KMS-11 (cell line): ENCODE measurements around the gene COL9A1.

Experiments
- H2AFZ ChIP-seq: fragments of 200-600 bp; sonication (generic); 2 replicates; pipeline ENCODE4 v1.6.1; 2016; ENCODE audit warnings: antibody characterized with exemption, mixed run types, low read depth
- H3K27ac ChIP-seq: fragments of 200-600 bp; sonication (generic); 2 replicates; pipeline ENCODE4 v1.6.1; 2016; ENCODE audit warnings: mild to moderate bottlenecking, mixed run types
- H3K27me3 ChIP-seq: fragments of 200-600 bp; sonication (generic); 2 replicates; pipeline ENCODE4 v1.6.1; 2017; ENCODE audit warnings: mild to moderate bottlenecking, low read depth, mixed run types, moderate library complexity; ENCODE audit not compliant: insufficient read depth
- H3K36me3 ChIP-seq: fragments of 200-600 bp; sonication (generic); 2 replicates; pipeline ENCODE4 v1.6.1; 2017; ENCODE audit warnings: mild to moderate bottlenecking, mixed run types; ENCODE audit not compliant: insufficient read depth
- H3K4me1 ChIP-seq: fragments of 200-600 bp; sonication (generic); 2 replicates; pipeline ENCODE4 v1.6.1; 2016; ENCODE audit warnings: mild to moderate bottlenecking, low read depth, mixed run types; ENCODE audit not compliant: poor library complexity, severe bottlenecking
- H3K4me2 ChIP-seq: fragments of 200-600 bp; sonication (generic); 2 replicates; pipeline ENCODE4 v1.7.0; 2016; ENCODE audit warnings: mild to moderate bottlenecking, mixed run types
- H3K4me3 ChIP-seq: fragments of 200-600 bp; sonication (generic); IDR thresholded peaks from 2 replicates; pipeline ENCODE4 v1.6.1; 2017; ENCODE audit warnings: low read depth, low read length, mixed read lengths; ENCODE audit not compliant: insufficient read depth
- H3K79me2 ChIP-seq: fragments of 200-600 bp; sonication (generic); 2 replicates; pipeline ENCODE4 v1.6.1; 2016; ENCODE audit warnings: low read depth, mixed run types; ENCODE audit not compliant: insufficient read depth
- H3K9ac ChIP-seq: fragments of 200-600 bp; sonication (generic); 2 replicates; pipeline ENCODE4 v1.6.1; 2016; ENCODE audit warnings: mild to moderate bottlenecking, mixed run types
- H4K20me1 ChIP-seq: fragments of 200-600 bp; sonication (generic); 2 replicates; pipeline ENCODE4 v1.6.1; 2016; ENCODE audit warnings: mild to moderate bottlenecking, mixed run types; ENCODE audit not compliant: insufficient read depth
- TF ChIP-seq, protein P1 (sequence below): fragments of 200-600 bp; sonication (generic); conservative IDR thresholded peaks from 2 replicates; pipeline ENCODE4 v1.6.1; 2017; ENCODE audit warnings: low read depth, mild to moderate bottlenecking, antibody characterized with exemption, low read length, moderate library complexity, mixed read lengths

COL9A1 gene

DNA sequence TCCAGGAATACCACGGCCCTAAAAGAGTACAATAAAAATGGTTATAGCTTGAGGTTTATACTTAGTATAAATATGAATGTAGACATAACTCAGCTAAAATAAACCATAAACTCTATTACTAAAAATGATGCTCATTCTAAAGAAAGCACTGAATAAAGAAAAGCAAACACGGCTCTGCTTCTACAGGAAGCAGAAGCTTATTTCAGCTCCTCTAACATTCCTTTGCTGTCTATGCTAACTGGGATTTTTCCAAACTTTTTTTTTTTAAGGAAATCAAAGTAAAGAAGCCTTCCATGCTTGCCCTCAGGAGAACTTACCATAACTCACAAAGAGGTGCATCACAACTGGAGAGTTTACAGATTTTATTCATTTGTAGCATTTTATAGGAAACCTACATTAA is 30.8 kb downstream of the COL9A1 start:
- TF ChIP-seq, protein P1, sequence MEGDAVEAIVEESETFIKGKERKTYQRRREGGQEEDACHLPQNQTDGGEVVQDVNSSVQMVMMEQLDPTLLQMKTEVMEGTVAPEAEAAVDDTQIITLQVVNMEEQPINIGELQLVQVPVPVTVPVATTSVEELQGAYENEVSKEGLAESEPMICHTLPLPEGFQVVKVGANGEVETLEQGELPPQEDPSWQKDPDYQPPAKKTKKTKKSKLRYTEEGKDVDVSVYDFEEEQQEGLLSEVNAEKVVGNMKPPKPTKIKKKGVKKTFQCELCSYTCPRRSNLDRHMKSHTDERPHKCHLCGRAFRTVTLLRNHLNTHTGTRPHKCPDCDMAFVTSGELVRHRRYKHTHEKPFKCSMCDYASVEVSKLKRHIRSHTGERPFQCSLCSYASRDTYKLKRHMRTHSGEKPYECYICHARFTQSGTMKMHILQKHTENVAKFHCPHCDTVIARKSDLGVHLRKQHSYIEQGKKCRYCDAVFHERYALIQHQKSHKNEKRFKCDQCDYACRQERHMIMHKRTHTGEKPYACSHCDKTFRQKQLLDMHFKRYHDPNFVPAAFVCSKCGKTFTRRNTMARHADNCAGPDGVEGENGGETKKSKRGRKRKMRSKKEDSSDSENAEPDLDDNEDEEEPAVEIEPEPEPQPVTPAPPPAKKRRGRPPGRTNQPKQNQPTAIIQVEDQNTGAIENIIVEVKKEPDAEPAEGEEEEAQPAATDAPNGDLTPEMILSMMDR, result no peak
- Histone ChIP-seq H3K79me2 (no peaks in the 10 kb centered on the region), H3K4me2 (no peak overlapping the region), H3K27ac (no peak overlapping the region), H3K4me1 (no peaks in the 10 kb centered on the region), H4K20me1 (no peaks in the 10 kb centered on the region), H3K4me3 (no peak overlapping the region), H3K9ac (no peak overlapping the region), H3K27me3 (no peaks in the 10 kb centered on the region), H3K36me3 (no peaks in the 10 kb centered on the region), H2AFZ (no peak overlapping the region)

DNA sequence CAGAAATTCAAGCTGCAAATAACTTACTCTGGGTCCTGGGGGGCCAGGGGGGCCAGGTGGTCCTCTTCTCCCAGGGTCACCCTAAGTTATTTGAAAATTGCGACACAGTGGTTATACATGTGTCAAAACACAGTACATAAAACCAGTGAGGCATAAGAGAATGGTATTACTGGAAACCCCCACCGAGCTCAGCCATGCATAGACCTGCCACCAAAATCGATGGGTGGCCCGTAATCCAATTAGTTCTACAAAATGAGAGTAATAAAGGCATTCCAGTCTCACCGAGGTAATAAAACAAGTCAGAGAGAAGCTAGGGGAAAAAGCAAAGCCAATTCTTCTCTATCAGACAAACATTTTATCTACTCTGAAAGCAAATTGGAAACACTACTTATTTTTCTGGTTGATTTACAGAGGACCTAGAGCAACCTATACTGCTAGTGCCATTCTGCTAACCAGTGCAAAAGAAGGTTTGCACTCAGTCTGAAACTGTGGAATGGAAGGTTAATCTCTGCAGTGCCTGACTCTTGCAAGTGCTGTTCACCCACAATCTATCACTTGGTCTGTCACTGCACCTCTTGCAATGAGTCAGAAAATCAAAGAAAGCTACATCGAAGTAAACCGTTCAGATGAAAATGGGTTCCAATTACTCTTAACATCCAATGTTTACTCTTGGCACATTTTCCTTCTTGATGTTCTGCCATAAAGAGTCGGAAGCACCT is 32.4 kb downstream of the COL9A1 start:
- Histone ChIP-seq H2AFZ (no peak overlapping the region), H3K79me2 (no peaks in the 10 kb centered on the region), H3K4me3 (no peak overlapping the region), H4K20me1 (no peaks in the 10 kb centered on the region), H3K9ac (no peak overlapping the region), H3K36me3 (no peaks in the 10 kb centered on the region), H3K27me3 (no peaks in the 10 kb centered on the region), H3K4me2 (no peak overlapping the region), H3K27ac (no peak overlapping the region), H3K4me1 (no peaks in the 10 kb centered on the region)
- TF ChIP-seq, protein P1, result no peak

DNA sequence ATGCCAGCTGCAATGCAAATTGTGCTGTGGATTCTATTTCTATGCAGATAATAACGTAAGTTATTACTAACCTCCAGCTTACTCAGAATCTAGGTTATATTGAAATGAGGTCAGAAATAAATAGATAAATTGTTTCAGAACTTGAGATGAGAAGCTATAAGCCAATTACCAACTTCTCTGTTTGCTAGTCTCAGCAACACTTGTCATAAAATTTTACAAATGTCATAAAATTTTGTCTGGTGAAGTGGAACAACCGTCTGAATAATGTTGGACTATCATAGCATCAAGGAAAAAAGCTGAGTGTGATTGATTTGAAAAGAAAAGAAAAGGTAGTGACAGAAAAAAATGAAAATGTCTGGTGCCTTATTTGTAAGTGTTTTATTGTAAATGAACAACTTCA is 36.7 kb downstream of the COL9A1 start:
- Histone ChIP-seq H3K27ac (no peak overlapping the region), H3K4me3 (no peak overlapping the region), H2AFZ (no peak overlapping the region), H3K9ac (no peak overlapping the region), H3K36me3 (no peaks in the 10 kb centered on the region), H3K79me2 (no peaks in the 10 kb centered on the region), H3K4me1 (no peaks in the 10 kb centered on the region), H3K27me3 (no peaks in the 10 kb centered on the region), H4K20me1 (no peaks in the 10 kb centered on the region), H3K4me2 (no peak overlapping the region)
- TF ChIP-seq, protein P1, result no peak

DNA sequence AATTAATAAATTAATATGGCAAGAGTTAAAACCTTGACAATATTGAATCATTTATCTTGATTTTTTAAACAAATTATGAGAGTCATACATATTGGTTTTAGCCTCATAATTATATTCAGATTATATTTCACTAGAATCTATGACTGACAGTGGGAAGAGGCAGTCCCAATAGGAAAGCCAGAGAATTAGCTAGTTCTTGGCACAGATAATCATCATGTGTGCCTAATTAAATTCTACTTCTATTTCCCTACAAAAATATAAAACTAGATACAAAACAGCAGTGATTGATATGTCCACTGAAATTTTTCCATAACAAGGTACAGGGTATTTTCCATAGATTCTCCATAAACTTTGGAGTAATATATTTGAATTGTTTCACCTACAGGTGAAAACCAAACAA is 38.6 kb downstream of the COL9A1 start:
- Histone ChIP-seq H3K4me3 (no peak overlapping the region), H2AFZ (no peak overlapping the region), H4K20me1 (no peaks in the 10 kb centered on the region), H3K9ac (no peak overlapping the region), H3K27me3 (no peaks in the 10 kb centered on the region), H3K4me1 (no peaks in the 10 kb centered on the region), H3K4me2 (no peak overlapping the region), H3K36me3 (no peaks in the 10 kb centered on the region), H3K27ac (no peak overlapping the region), H3K79me2 (no peaks in the 10 kb centered on the region)
- TF ChIP-seq, protein P1, result no peak
